CD14-positive monocyte (primary cell): ENCODE measurements around the gene CDC25A. TPM values are rescaled to one million over a fixed set of nuclear protein-coding genes. Genes with fewer than 3 reads are reported as not detected.

Experiments used
- DNase-seq, 3 donors: peaks; one replicate each; pipeline ENCODE4 v3.0.0-alpha.2; 2011 to 2022
- H2AFZ ChIP-seq: 2 replicates; pipeline ENCODE4 v1.6.0; 2012; ENCODE audit warnings: mild to moderate bottlenecking, low read depth, low read length, inconsistent platforms; ENCODE audit not compliant: insufficient read depth, poor library complexity, severe bottlenecking
- H3K27ac ChIP-seq, 2 donors: 1 replicate in 1 of 2; 2 replicates in 1 of 2; pipeline ENCODE4 v1.5.1; 2012 to 2013; ENCODE audit warnings: low read length in 2 of 2, control low read depth in 1 of 2, inconsistent platforms in 1 of 2, low read depth in 1 of 2, mild to moderate bottlenecking in 1 of 2
- H3K27me3 ChIP-seq, 2 donors: one replicate each; pipeline versions ENCODE4 v1.6.0 to v1.6.1; 2011 to 2013; ENCODE audit warnings: low read length in 2 of 2; ENCODE audit not compliant: control insufficient read depth in 2 of 2, insufficient read depth in 2 of 2
- H3K36me3 ChIP-seq, 2 donors: replicated peaks in 1 of 2; 1 replicate in 1 of 2; 2 replicates in 1 of 2; pipeline versions ENCODE4 v1.5.1 to v1.6.1; 2012 to 2013; ENCODE audit warnings: low read length in 2 of 2, control low read depth in 1 of 2, inconsistent platforms in 1 of 2, mild to moderate bottlenecking in 1 of 2; ENCODE audit not compliant: insufficient read depth in 2 of 2, control insufficient read depth in 1 of 2
- H3K4me1 ChIP-seq, 2 donors: 1 replicate in 1 of 2; 2 replicates in 1 of 2; pipeline versions ENCODE4 v1.5.1 to v1.6.1; 2012 to 2013; ENCODE audit warnings: low read length in 2 of 2, control low read depth in 1 of 2, inconsistent platforms in 1 of 2, mild to moderate bottlenecking in 1 of 2, moderate library complexity in 1 of 2; ENCODE audit not compliant: insufficient read depth in 2 of 2, control insufficient read depth in 1 of 2
- H3K4me2 ChIP-seq: replicated peaks from 2 replicates; pipeline ENCODE3; 2012; ENCODE audit warnings: low read length, moderate library complexity, mild to moderate bottlenecking; ENCODE audit not compliant: poor library complexity, severe bottlenecking; ENCODE audit errors: extremely low read depth
- H3K4me3 ChIP-seq, 3 experiments: fragments of 200-600 bp in 1 of 3; sonication (generic) in 1 of 3; replicated peaks in 1 of 3; 1 replicate in 2 of 3; 2 replicates in 1 of 3; pipeline ENCODE4 v1.5.1; 2011 to 2013; ENCODE audit warnings: low read length in 3 of 3, mild to moderate bottlenecking in 3 of 3, control low read depth in 2 of 3, low read depth in 2 of 3, inconsistent platforms in 1 of 3, moderate library complexity in 1 of 3
- H3K79me2 ChIP-seq: 2 replicates; pipeline ENCODE4 v1.6.0; 2012; ENCODE audit warnings: mild to moderate bottlenecking, control low read depth, inconsistent platforms, low read length, moderate library complexity; ENCODE audit not compliant: insufficient read depth
- H3K9ac ChIP-seq: 2 replicates; pipeline ENCODE4 v1.6.0; 2017; ENCODE audit warnings: low read length, mild to moderate bottlenecking; ENCODE audit not compliant: insufficient read depth, poor library complexity, severe bottlenecking
- H3K9me3 ChIP-seq, 2 donors: replicated peaks in 1 of 2; 1 replicate in 1 of 2; 2 replicates in 1 of 2; pipeline versions ENCODE4 v1.5.1 to v1.6.1; 2012 to 2013; ENCODE audit warnings: low read length in 2 of 2, control low read depth in 1 of 2; ENCODE audit not compliant: control insufficient read depth in 1 of 2, insufficient read depth in 1 of 2
- H4K20me1 ChIP-seq: 2 replicates; pipeline ENCODE4 v1.6.0; 2012; ENCODE audit warnings: mild to moderate bottlenecking, low read length, control low read depth, moderate library complexity; ENCODE audit not compliant: insufficient read depth
- H3K27ac Mint-ChIP-seq, 7 donors: one replicate each; pipeline ENCODE4 v1.8.0; 2020; ENCODE audit warnings: mild to moderate bottlenecking in 7 of 7, mixed read lengths in 7 of 7, moderate library complexity in 6 of 7, inconsistent platforms in 2 of 7
- H3K27me3 Mint-ChIP-seq, 3 donors: one replicate each; pipeline ENCODE4 v1.8.0; 2021 to 2022; ENCODE audit warnings: low read depth in 3 of 3, mild to moderate bottlenecking in 3 of 3, mixed read lengths in 3 of 3, moderate library complexity in 3 of 3, inconsistent platforms in 1 of 3
- H3K36me3 Mint-ChIP-seq, 2 donors: one replicate each; pipeline ENCODE4 v1.8.0; 2020; ENCODE audit warnings: mixed read lengths in 2 of 2, inconsistent platforms in 1 of 2, mild to moderate bottlenecking in 1 of 2
- H3K4me1 Mint-ChIP-seq: one replicate; pipeline ENCODE4 v1.8.0; 2020; ENCODE audit warnings: mild to moderate bottlenecking, mixed read lengths
- H3K4me3 Mint-ChIP-seq, 2 donors: one replicate each; pipeline ENCODE4 v1.8.0; 2020; ENCODE audit warnings: mild to moderate bottlenecking in 2 of 2, mixed read lengths in 2 of 2, moderate library complexity in 1 of 2
- H3K9me3 Mint-ChIP-seq, 7 donors: one replicate each; pipeline ENCODE4 v1.8.0; 2020 to 2022; ENCODE audit warnings: mixed read lengths in 7 of 7, mild to moderate bottlenecking in 6 of 7, moderate library complexity in 6 of 7, inconsistent platforms in 2 of 7
- WGBS: methylation state at CpG from one replicate; pipeline ENCODE4 v1.1.5; 2013; ENCODE audit warnings: missing lambda C conversion rate; ENCODE audit not compliant: insufficient coverage; 5-methylcytosine and 5-hydroxymethylcytosine counted together
- intact Hi-C, 2 donors: fragments of 100-400 bp; cut with micrococcal nuclease; formaldehyde crosslinking; loops; one replicate each; pipeline versions ENCODE4 v1.15.0 to v1.15.1; 2023
- polyA plus RNA-seq, 3 donors: library from polyadenylated mRNA; depleted of rRNA in 1 of 3; unstranded in 2 of 3; stranded (reverse) in 1 of 3; fragments of 300-500 nt in 2 of 3; fragments of >200 nt in 1 of 3; fragmentation: Illumina TruSeq in 2 of 3; gene quantifications; 1 replicate in 2 of 3; 2 replicates in 1 of 3; pipeline ENCODE4 v1.2.3, GENCODE V29; 2012 to 2021
- TF ChIP-seq, protein P1 (sequence below): fragments of 200-600 bp; IDR thresholded peaks from one replicate; pipeline ENCODE4 v1.8.0; 2022; ENCODE audit warnings: antibody characterized with exemption, mild to moderate bottlenecking

The CDC25A gene
- polyA plus RNA-seq, 3 donors: 0.07 to 0.39 TPM; not detected in 1

DNA sequence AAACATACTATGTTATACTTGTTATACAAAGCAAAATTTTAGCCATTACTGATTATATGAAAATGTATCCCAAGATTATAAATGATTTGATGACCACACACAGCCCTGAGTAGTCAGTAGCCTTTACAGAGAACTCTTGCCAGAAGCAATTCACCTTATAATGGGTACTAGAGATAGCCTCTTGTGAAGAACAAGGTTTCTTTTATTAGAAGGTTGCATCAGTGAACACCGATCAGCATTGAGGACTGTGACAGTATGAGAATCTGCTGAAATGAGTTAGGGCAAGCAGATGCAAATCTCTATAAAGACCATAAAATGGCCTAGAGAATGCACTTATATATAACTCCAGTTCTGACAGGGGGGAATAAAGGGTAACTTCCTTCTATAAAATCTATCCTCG, 10.1 kb downstream of the CDC25A start:
- no CpG with 5 or more reads among the region's 2 CpGs for whole genome bisulfite sequencing
- H3K9me3 ChIP-seq: no peaks in the 10 kb centered on the region
- H3K4me1 Mint-ChIP-seq: no peaks in the 10 kb centered on the region
- H3K4me3 ChIP-seq: no peak overlapping the region
- H3K27ac ChIP-seq: no peak overlapping the region
- intact Hi-C loops: no loop called here
- H3K36me3 ChIP-seq: peaks cover 42 to 92% of the 10 kb centered on the region in 2 donors
- H3K9me3 Mint-ChIP-seq: no peaks in the 10 kb centered on the region
- no peak for DNase-seq
- no peak overlapping the region for H3K9ac ChIP-seq
- peaks cover 60 to 81% of the 10 kb centered on the region in 2 donors for H3K36me3 Mint-ChIP-seq
- no peaks in the 10 kb centered on the region for H4K20me1 ChIP-seq
- no peak overlapping the region for H2AFZ ChIP-seq
- no peak overlapping the region for H3K27ac Mint-ChIP-seq
- H3K27me3 ChIP-seq: no peaks in the 10 kb centered on the region
- no peak overlapping the region for H3K4me2 ChIP-seq
- H3K27me3 Mint-ChIP-seq: no peaks in the 10 kb centered on the region
- TF ChIP-seq, protein P1, sequence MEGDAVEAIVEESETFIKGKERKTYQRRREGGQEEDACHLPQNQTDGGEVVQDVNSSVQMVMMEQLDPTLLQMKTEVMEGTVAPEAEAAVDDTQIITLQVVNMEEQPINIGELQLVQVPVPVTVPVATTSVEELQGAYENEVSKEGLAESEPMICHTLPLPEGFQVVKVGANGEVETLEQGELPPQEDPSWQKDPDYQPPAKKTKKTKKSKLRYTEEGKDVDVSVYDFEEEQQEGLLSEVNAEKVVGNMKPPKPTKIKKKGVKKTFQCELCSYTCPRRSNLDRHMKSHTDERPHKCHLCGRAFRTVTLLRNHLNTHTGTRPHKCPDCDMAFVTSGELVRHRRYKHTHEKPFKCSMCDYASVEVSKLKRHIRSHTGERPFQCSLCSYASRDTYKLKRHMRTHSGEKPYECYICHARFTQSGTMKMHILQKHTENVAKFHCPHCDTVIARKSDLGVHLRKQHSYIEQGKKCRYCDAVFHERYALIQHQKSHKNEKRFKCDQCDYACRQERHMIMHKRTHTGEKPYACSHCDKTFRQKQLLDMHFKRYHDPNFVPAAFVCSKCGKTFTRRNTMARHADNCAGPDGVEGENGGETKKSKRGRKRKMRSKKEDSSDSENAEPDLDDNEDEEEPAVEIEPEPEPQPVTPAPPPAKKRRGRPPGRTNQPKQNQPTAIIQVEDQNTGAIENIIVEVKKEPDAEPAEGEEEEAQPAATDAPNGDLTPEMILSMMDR: no peak
- no peak overlapping the region for H3K4me3 Mint-ChIP-seq
- peaks cover 32% of the 10 kb centered on the region for H3K79me2 ChIP-seq
- no peaks in the 10 kb centered on the region for H3K4me1 ChIP-seq

DNA sequence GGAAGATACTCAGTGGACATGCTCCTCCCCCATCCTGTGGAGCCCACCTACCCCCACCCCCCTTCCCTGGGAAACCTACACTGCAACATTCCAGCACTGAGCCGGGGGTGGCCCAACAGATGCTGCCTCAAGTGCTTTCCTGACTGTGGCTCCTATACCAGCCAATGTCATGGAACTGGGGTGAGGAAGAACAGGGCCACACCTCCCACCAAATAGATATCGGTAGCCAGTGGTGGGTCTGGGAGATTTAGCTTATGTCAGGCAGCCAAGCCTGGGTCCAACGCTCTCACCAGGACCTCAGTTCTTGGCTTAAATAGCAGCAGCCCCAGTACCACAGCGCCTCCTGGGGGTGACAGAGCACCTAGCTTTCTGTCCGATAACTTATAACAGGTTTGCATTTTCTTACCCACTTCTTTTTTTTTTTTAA, 30.3 kb downstream of the CDC25A start:
- no peak overlapping the region for H2AFZ ChIP-seq
- H3K4me2 ChIP-seq: no peak overlapping the region
- Mint-ChIP-seq H3K4me1 (peaks cover 2% of the 10 kb centered on the region), H3K36me3 (peaks cover 32 to 54% of the 10 kb centered on the region in 2 donors), H3K27ac (peak overlapping the region in 2 of 7 donors; percentile 55 to 63), H3K4me3 (no peak overlapping the region), H3K9me3 (peaks cover 0 to 2% (median 0%) of the 10 kb centered on the region in 7 donors), H3K27me3 (no peaks in the 10 kb centered on the region)
- no peak overlapping the region for H3K27ac ChIP-seq
- H3K9me3 ChIP-seq: no peaks in the 10 kb centered on the region
- H3K36me3 ChIP-seq: peaks cover 24 to 46% of the 10 kb centered on the region in 2 donors
- no peaks in the 10 kb centered on the region for H3K4me1 ChIP-seq
- TF ChIP-seq, protein P1: peak; percentile 75
- H3K9ac ChIP-seq: no peak overlapping the region
- 88% methylated on average over 1 of the region's 5 CpGs for WGBS
- peak; percentile 10 to 28 (median 10) for DNase-seq
- H3K79me2 ChIP-seq: no peaks in the 10 kb centered on the region
- intact Hi-C loops: no loop called here
- H3K27me3 ChIP-seq: no peaks in the 10 kb centered on the region
- H3K4me3 ChIP-seq: no peak overlapping the region
- H4K20me1 ChIP-seq: no peaks in the 10 kb centered on the region
